Nephron progenitor cell (in vitro differentiated cells): ENCODE data around the gene PTPRR.

Experiments
- DNase-seq: peaks from one replicate; pipeline ENCODE4 v3.0.0; 2021
- H3K27ac Mint-ChIP-seq: 2 replicates; pipeline ENCODE4 v1.8.0; 2021; ENCODE audit warnings: mild to moderate bottlenecking, moderate library complexity, mixed read lengths
- H3K27me3 Mint-ChIP-seq: 2 replicates; pipeline ENCODE4 v1.8.0; 2021; ENCODE audit warnings: mild to moderate bottlenecking, low read depth, mixed read lengths; ENCODE audit not compliant: poor library complexity
- H3K36me3 Mint-ChIP-seq: 2 replicates; pipeline ENCODE4 v1.8.0; 2021; ENCODE audit warnings: low read depth, mixed read lengths
- H3K4me1 Mint-ChIP-seq: 2 replicates; pipeline ENCODE4 v1.8.0; 2021; ENCODE audit warnings: mixed read lengths
- H3K4me3 Mint-ChIP-seq: 2 replicates; pipeline ENCODE4 v1.8.0; 2021; ENCODE audit warnings: mild to moderate bottlenecking, moderate library complexity, mixed read lengths
- H3K9me3 Mint-ChIP-seq: 2 replicates; pipeline ENCODE4 v1.8.0; 2021; ENCODE audit warnings: mild to moderate bottlenecking, moderate library complexity, mixed read lengths
- TF ChIP-seq, protein P1 (sequence below): fragments of 200-600 bp; sonication (generic); IDR thresholded peaks from 2 replicates; pipeline ENCODE4 v1.5.0; 2021; ENCODE audit warnings: antibody characterized with exemption

The PTPRR gene

DNA sequence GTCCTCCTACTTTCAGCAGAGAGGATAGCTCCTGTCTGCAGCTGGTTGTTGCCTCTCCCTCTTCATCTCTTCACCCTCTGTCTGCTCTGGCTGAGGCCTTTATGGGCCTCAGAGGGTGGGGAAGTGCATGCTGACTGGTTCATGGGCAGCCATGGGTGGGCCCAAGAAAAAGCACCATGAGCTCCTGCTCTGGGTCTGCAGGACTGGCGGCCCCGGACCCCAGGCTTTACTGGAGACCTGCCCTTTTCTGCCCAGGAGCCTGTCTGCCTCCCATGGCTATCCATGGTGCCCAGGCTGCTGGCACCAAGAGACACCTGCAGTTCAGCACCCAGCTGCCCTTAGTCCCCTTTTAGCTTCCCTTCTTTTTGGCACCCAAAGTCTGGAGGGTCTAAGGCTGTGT is 137.1 kb downstream of the PTPRR start:
- peaks cover 4% of the 10 kb centered on the region for H3K9me3 Mint-ChIP-seq
- no peak for DNase-seq
- H3K36me3 Mint-ChIP-seq, result no peaks in the 10 kb centered on the region
- TF ChIP-seq, protein P1, sequence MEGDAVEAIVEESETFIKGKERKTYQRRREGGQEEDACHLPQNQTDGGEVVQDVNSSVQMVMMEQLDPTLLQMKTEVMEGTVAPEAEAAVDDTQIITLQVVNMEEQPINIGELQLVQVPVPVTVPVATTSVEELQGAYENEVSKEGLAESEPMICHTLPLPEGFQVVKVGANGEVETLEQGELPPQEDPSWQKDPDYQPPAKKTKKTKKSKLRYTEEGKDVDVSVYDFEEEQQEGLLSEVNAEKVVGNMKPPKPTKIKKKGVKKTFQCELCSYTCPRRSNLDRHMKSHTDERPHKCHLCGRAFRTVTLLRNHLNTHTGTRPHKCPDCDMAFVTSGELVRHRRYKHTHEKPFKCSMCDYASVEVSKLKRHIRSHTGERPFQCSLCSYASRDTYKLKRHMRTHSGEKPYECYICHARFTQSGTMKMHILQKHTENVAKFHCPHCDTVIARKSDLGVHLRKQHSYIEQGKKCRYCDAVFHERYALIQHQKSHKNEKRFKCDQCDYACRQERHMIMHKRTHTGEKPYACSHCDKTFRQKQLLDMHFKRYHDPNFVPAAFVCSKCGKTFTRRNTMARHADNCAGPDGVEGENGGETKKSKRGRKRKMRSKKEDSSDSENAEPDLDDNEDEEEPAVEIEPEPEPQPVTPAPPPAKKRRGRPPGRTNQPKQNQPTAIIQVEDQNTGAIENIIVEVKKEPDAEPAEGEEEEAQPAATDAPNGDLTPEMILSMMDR, result no peak
- H3K27ac Mint-ChIP-seq, result no peak overlapping the region
- H3K27me3 Mint-ChIP-seq, result peaks cover 8% of the 10 kb centered on the region
- no peaks in the 10 kb centered on the region for H3K4me1 Mint-ChIP-seq
- H3K4me3 Mint-ChIP-seq, result no peak overlapping the region

DNA sequence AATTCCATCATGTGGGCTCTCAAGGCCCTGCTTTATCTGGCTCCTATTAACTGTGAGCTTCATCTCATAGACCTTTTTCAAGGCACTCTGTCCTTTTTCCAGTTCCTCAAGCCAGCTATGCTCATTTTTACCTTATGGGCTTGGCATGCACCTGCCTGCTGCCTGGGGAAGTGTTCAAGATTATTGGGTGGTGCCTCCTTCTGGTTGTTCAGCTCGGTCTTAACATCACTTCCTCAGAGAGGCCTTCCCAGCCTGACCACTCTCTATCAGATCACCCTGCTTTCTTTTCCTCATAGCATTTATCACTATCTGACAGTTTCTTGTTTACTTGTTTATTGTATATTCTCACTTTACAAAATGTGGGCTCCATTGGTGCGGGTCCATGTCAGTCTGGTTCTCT is 141.3 kb downstream of the PTPRR start:
- H3K9me3 Mint-ChIP-seq, result peaks cover 4% of the 10 kb centered on the region
- peaks cover 2% of the 10 kb centered on the region for H3K4me1 Mint-ChIP-seq
- H3K4me3 Mint-ChIP-seq, result no peak overlapping the region
- H3K27ac Mint-ChIP-seq, result no peak overlapping the region
- TF ChIP-seq, protein P1, result no peak
- H3K36me3 Mint-ChIP-seq, result no peaks in the 10 kb centered on the region
- no peak for DNase-seq
- peaks cover 14% of the 10 kb centered on the region for H3K27me3 Mint-ChIP-seq

DNA sequence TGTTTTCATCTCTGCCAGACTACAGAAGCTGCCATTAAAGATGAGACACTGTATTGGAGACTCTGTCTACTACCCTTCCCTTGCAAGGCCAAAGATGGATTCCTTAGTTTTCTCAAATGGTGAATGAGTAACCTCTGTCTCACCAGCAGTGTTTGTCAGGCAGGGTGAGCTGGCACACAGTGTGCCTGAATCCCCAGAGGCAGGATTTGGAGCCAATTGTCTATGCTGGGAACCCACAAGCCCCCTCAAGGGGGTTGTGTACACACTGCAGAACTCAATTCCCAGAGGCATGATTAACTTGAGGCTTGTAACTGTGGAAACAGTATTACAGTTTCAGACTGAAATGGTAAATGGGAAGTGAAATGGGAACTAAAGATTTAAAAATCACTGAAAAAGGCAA is 146.5 kb downstream of the PTPRR start:
- DNase-seq, result no peak
- TF ChIP-seq, protein P1, result no peak
- H3K27ac Mint-ChIP-seq, result no peak overlapping the region
- peaks cover 11% of the 10 kb centered on the region for H3K27me3 Mint-ChIP-seq
- H3K36me3 Mint-ChIP-seq, result no peaks in the 10 kb centered on the region
- H3K4me1 Mint-ChIP-seq, result peaks cover 6% of the 10 kb centered on the region
- no peak overlapping the region for H3K4me3 Mint-ChIP-seq
- no peaks in the 10 kb centered on the region for H3K9me3 Mint-ChIP-seq

DNA sequence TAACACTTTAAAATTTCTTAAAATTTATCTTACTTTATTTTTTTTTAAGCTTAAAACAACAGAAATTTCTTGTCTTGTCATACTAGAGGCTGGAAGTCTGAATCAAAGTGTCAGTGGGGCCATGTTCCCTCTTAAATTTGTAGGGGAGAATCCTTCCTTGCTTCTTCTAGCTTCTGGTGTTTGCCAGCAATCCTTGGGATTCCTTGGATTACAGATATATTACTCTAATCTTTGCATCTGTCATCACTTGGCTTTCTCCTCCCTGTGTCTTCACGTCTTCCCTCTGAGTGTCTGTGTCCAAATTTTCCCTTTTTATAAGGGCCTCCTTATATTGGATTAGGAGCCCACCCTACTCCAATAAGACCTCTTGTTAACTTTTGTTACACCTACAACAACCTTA is 147.7 kb downstream of the PTPRR start:
- Mint-ChIP-seq H3K4me1 (peaks cover 6% of the 10 kb centered on the region), H3K27ac (no peak overlapping the region), H3K9me3 (peaks cover 4% of the 10 kb centered on the region), H3K36me3 (no peaks in the 10 kb centered on the region), H3K27me3 (peaks cover 5% of the 10 kb centered on the region), H3K4me3 (no peak overlapping the region)
- DNase-seq, result no peak
- TF ChIP-seq, protein P1, result no peak

DNA sequence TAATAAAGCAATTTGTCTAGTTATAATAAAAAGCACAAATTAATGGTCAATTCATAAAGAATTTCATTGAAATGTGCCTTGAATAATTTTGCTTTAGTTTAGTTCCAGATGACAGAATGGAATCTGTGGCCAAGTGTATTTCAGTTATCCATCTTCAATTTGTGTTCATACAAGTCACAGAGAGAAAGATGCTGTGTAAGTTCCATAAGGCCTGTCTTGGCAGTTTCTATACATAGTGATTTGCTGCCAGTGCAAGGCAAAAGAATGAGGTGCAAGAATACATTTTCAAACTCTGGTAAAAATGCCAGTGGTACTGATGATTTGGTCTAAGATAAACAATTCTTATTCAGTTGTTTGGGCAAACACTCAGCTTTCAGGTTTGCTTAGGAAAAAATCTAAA is 149.0 kb downstream of the PTPRR start:
- H3K4me1 Mint-ChIP-seq, result peaks cover 6% of the 10 kb centered on the region
- no peak overlapping the region for H3K4me3 Mint-ChIP-seq
- TF ChIP-seq, protein P1, result no peak
- H3K36me3 Mint-ChIP-seq, result no peaks in the 10 kb centered on the region
- DNase-seq, result no peak
- H3K27me3 Mint-ChIP-seq, result peaks cover 8% of the 10 kb centered on the region
- no peak overlapping the region for H3K27ac Mint-ChIP-seq
- peaks cover 11% of the 10 kb centered on the region for H3K9me3 Mint-ChIP-seq

DNA sequence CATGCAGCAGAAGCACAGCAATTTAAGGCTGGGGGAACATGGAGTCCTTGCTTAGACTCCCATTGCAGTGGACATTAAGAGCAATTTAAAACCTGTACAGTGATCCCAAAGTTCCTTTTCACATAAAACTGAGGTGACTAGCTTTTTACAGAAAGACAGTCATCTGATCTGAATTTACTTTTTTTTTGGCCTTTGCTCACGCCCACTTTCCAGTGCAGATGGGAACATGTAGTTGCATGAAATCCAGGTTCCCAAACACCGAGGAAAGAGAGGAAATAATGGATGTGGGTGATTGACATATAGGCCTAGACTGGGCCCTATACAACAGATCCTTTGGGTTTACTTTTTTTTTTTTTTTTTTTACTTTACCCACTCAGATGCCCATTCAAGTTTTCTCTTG is 156.9 kb downstream of the PTPRR start:
- no peak overlapping the region for H3K27ac Mint-ChIP-seq
- DNase-seq, result no peak
- peaks cover 35% of the 10 kb centered on the region for H3K9me3 Mint-ChIP-seq
- H3K27me3 Mint-ChIP-seq, result peaks cover 3% of the 10 kb centered on the region
- TF ChIP-seq, protein P1, result no peak
- H3K4me3 Mint-ChIP-seq, result no peak overlapping the region
- H3K4me1 Mint-ChIP-seq, result peaks cover 6% of the 10 kb centered on the region
- H3K36me3 Mint-ChIP-seq, result no peaks in the 10 kb centered on the region
